GM20431 (cell line): ENCODE measurements around the gene POTEB.
"Not testable (repeated sequence)": the region's sequence is repeated elsewhere in the genome, so short reads cannot be mapped to it uniquely, and the experiment has no call there.

ENCODE experiments used
- in situ Hi-C: fragments of 300-500 bp; cut with MseI, MboI; formaldehyde crosslinking; loops from one replicate; pipeline ENCODE4 v1.15.0; 2020; ENCODE audit warnings: low sequenced_read_pairs; ENCODE audit not compliant: unreplicated experiment

The POTEB gene

DNA sequence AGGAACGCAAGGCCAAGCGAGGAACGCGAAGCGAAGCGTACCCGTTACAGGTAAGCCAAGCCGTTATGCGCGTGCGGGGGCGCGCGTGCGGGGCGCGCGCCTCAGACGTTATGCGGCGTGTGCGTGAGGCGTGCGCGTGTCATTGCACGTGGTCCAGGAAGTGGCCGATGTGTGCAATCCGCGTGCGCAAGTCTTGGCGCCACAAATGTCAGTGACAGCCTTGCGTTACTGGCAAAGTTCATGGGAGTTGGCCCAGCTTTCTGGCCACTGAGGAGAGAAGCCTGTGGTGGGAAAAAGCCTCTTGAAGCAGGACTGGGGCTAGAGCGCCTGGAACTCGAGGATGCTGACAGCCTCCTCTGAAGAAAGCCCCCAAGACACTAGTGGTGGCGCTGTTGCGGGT lies at the start of gene POTEB:
POTEB (minus strand) TSS at position 101 of the 400 bp plus-strand sequence. CDS start 489 bp downstream, outside the sequence.
- in situ Hi-C loops = not testable (repeated sequence)

DNA sequence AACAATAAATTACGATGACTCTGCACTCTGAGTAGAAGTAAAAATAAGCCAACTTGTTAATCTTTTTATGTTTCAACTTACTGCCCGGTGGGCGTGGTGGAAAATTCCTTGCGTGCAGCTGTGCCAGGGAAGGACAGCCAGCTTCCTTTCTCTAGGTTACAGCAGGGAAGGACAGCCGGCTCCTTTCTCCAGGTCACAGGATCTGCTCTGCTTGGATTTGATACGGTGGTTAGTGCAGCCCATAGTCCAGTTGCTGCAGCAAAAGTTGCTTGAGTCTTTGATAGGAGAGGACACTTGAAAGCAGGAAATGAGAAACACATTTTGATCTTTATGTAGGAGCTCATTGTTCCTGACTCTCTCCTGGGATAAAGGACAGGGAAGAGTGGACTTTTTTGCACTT lies 13.4 kb upstream of the POTEB start:
- in situ Hi-C loops = not testable (repeated sequence)

DNA sequence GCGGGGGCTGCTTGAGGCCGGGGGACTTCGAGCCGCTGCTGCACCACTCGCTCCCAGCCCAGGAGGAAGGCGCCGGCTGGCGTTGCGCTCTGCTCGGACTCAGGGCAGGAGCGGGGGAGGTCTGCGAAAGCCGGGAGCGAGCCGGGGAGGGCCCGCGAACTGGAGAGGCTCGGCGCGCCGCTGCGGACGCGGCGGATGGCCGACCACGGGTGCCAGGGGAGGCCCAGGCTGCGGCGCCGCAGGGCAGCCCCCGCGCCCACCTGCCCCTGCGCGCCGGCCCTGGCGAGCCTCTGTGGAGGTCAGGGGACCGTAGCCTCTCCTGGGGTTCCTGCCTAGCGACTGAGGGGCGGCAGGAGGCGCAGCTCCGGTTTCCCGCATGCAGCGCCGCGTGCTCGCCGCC lies 12.0 kb upstream of the POTEB start:
- in situ Hi-C loops = not testable (repeated sequence)

DNA sequence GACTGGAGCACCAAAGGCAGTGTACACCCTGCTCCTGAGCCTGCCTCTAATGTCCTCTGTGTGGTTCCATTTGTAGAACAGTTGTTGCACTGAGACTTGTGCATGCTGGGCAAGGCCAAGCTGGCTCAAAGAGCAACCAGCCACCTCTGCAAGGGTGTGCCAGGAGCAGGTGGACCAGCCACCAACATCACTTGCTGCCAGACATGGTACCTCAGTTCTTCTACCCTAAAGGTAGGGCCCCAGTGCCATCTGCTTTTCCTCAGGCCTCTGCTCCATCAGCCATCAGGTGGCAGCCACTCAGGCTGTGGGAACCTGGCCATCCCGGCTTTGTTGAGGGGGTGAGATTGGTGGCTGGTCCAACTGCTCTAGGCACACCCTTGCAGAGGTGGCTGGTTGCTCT lies 38.7 kb downstream of the POTEB start:
- in situ Hi-C loops = not testable (repeated sequence)
